GM21528 (cell line): Measurements from ENCODE around the gene ZNF668.
"Not testable (repeated sequence)": the region's sequence is repeated elsewhere in the genome, so short reads cannot be mapped to it uniquely, and the experiment has no call there.

Experiments
- ATAC-seq: cut with Tn5 transposase; IDR thresholded peaks from one replicate; pipeline ENCODE4 v1.9.1; 2021; ENCODE audit warnings: mild to moderate bottlenecking, moderate library complexity; ENCODE audit not compliant: unreplicated experiment, low FRiP score

The ZNF668 gene

GRCh38 chr16:31016018-31016417 lies 58.0 kb downstream of the ZNF668 start:
- ATAC-seq, result no peak

DNA sequence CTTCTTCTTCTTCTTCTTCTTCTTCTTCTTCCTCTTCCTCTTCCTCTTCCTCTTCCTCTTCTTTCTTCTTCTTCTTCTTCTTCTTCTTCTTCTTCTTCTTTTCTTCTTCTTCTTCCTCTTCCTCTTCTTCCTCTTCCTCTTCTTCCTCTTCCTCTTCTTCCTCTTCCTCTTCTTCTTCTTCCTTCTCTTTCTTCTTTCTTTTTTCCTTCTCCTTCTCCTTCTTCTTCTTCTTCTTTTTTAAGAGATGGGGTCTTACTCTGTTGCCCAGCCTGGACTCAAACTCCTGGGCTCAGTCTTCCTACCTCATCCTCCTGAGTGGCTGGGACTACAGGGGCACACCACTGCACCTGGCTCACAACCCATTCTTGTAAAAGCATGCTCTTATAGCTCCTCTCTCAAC lies 60.7 kb downstream of the ZNF668 start:
- not testable (repeated sequence) for ATAC-seq

DNA sequence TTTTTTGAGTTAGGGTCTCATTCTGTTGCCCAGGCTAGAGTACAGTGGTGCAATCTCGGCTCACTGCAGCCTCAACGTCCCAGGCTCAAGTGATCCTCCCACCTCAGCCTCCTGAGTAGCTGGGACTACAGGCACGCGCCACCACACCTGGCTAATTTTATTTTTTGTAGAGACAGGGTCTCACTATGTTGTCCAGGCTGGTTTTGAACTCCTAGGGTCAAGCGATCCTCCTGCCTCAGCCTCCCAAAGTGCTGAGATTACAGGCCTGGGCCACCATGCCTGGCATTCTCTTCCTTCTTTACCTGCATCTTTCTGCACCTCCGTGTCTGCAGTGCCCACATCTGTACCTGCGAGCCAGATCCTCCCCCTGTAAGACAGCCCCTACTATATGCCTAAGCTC lies 62.2 kb downstream of the ZNF668 start:
- not testable (repeated sequence) for ATAC-seq
